GM18873 (cell line): ENCODE results near the gene TBX3.

Source experiments
- ATAC-seq: cut with Tn5 transposase; IDR thresholded peaks from one replicate; pipeline ENCODE4 v1.9.1; 2021; ENCODE audit warnings: mild to moderate bottlenecking, moderate library complexity, moderate number of reproducible peaks; ENCODE audit not compliant: unreplicated experiment, low FRiP score

Gene TBX3

GRCh38 chr12:114669401-114670290 lies 14.3 kb downstream of the TBX3 start:
- ATAC-seq, result no peak

- no peak for ATAC-seq
These were observed 15.1 kb downstream of the TBX3 start for GRCh38 chr12:114668886-114669288.

- ATAC-seq, result no peak
These were observed 15.7 kb downstream of the TBX3 start for GRCh38 chr12:114668151-114668885.

GRCh38 chr12:114667669-114668150 lies 16.3 kb downstream of the TBX3 start:
- ATAC-seq, result no peak

GRCh38 chr12:114666746-114667668 lies 17.0 kb downstream of the TBX3 start:
- ATAC-seq, result no peak

- no peak for ATAC-seq
These were observed 18.3 kb downstream of the TBX3 start for GRCh38 chr12:114665411-114666260.

GRCh38 chr12:114664651-114665320 lies 19.2 kb downstream of the TBX3 start:
- no peak for ATAC-seq

- no peak for ATAC-seq
These were observed 21.3 kb downstream of the TBX3 start for GRCh38 chr12:114662512-114663177.

- ATAC-seq, result no peak
These were observed 22.7 kb downstream of the TBX3 start for GRCh38 chr12:114661245-114661644.

GRCh38 chr12:114659084-114659483 lies 24.9 kb downstream of the TBX3 start:
- no peak for ATAC-seq

- no peak for ATAC-seq
These were observed 26.0 kb downstream of the TBX3 start for GRCh38 chr12:114658002-114658441.

- ATAC-seq, result no peak
These were observed 26.4 kb downstream of the TBX3 start for GRCh38 chr12:114657597-114657920.

- no peak for ATAC-seq
These were observed 26.9 kb downstream of the TBX3 start for GRCh38 chr12:114656906-114657596.

- no peak for ATAC-seq
These were observed 27.8 kb downstream of the TBX3 start for GRCh38 chr12:114655934-114656749.

GRCh38 chr12:114649585-114649984 lies 34.4 kb downstream of the TBX3 start:
- no peak for ATAC-seq

- ATAC-seq, result no peak
These were observed 35.3 kb downstream of the TBX3 start for GRCh38 chr12:114648711-114649110.

GRCh38 chr12:114638790-114639435 lies 45.1 kb downstream of the TBX3 start:
- no peak for ATAC-seq
